AG08395 (cell line): ENCODE results near the gene MAEL.

ENCODE experiments used
- DNase-seq: peaks from one replicate; pipeline ENCODE4 v3.0.0; 2012; ENCODE audit warnings: mixed read lengths, low spot score

Gene MAEL

DNA sequence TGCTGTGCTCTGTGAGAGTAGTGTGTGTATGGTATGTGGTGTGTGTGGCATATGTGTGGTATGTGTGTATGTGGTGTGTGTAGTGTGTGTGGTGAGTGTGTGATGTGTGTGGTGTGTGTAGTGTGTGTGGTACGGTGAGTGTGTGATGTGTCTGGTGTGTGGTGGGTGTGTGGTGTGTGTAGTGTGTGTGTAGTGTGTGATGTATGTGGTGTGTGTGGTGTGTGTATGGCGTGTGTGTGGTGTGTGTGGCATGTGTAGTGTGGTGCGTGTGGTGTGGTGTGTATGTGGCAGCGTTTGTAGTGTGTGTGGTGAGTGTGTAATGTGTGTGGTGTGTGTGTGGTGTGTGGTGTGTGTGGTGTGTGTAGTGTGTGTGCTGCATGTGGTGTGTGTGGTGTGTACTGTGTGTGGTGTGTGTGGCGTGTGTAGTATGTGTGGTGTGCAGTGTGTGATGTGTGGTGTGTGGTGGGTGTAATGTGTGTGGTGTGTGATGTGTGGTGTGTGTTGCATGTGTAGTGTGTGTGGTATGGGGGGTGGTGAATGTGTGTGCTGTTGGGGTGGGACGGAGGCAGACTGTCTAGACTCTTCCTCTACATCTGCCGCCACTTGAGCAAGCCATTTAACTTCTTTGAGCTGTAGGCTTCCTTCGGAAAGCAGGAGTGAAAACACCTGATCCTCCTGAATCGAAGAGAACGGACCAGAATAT lies 67.6 kb downstream of the MAEL start:
- no peak for DNase-seq

DNA sequence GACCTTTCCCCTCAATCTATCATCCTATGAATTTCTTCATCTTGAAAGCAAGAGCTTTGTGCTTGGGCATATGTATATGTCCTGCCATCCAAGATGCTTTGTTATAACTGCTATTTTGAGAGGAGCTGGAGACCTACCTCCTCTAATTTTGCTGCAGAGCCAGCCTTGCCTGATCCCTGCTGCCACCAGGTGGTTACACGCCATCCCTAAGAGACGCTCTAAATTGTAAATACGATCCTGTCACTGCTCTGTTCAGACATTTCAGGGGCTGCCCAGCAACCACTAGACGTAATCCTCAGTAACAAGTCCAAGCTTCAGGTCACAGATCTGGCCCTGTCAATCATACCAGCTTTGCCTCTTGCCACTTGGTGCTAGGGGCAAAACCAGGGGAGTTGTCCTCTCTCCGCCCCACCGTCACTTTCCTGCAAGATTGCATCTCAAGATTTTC lies 68.2 kb downstream of the MAEL start:
- DNase-seq = peak; percentile 16

DNA sequence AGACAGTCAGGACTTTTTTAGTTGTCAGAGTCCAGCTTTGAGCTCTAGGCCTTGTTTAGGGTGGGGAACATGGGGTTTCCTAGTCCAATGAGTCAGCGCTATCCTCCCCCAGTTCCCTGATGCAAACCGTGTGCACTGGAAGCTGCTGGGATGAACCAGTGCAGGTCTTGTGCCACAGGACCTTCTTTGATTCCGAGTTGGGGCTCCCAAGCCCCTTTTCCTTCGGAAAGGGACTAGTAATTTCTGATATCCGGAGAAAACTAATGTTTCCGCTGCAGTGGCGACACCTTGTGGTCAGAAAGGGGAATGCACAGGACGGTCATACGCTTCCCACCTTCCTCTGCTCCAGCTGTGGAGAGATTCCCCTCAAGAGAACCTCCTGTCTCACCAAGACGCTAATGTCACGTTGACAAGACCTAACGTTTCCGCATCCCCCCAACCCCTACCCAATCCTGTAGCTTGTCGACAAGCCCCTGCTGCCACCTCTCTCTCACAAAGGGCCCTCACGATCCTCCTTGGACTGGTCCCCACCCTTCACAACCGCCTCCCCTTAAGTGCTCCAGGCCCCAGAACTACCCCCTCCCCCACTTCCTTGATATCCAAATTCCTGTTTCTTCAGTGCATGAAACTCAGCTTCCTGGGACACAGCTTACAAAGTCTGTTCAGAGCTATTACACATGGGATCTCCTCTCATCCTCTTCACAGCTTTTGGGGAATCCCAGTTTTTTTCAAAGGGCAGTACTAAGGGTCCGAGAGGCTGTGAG lies 70.1 kb downstream of the MAEL start:
- peak; percentile 65 for DNase-seq

DNA sequence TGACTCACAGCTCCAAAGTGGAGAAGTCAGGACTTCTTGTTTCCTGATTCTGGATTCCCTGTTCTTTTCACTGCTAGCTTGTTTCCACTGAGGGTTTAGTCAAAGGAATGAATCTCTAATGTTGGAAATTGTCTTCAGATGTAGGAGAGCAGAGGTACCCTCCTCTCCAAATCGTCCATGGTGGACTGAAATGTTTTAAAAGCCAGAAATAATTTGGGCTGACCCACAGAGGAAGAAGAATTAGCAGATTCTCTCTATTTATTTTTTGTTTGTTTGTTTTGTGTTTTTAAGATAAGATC lies 70.7 kb downstream of the MAEL start:
- no peak for DNase-seq

DNA sequence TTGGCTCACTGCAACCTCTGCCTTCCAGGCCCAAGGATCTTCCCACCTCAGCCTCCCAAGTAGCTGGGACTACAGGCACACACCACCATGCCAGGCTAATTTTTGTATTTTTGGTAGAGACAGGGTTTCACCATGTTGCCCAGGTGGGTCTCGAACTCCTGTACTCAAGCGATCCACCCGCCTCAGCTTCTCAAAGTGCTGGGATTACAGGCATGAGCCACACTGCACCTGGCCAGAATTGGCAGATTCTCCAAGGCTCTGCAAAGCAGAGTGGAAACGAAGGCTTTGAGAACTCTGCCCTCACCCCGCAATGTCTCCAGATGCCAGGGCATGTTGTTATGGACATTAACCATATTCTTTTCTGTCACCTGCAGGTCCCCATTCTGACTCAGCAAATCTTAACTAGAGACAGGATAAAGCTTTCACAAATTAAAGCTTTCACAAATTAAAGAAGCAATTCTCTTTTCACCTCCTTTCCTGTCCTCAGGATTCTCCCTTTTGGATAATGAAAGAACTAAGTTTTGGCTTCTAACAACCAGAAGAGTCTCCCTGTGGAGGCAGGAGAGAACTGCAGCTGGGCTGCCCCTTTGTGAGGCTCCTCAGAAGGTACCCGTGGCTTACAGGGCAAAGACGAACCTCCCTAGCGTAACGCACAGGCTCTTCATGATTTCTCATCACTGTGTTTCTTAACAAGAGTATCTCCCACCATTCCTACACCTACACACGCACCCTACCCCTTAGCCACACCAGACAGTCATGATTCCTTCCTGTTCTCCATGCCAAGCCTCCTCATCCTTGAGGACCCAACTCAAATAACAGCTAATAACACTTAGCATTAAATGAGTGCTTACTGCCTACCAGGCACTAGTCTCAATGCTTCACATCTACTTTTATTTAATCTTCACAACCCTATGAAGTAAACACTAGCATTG lies 71.3 kb downstream of the MAEL start:
- peak; percentile 25 for DNase-seq

DNA sequence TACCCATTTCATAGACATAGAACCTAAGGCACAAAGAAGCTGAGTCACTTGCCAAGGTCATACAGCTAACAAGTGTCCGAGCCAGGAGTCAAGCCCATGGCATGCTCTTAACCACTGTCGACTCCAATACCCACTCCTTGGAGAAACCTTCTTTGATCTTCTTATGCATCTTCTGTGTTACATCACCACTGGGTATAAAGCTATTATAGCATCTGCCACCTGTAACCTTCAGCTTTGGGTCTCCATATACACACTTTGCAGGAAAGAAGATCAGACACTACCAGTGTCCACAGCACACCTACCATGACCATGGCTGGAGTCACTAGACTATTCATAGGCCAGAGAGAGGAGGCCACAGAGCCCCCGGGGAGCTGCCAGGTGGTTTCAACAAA lies 72.0 kb downstream of the MAEL start:
- DNase-seq = no peak

DNA sequence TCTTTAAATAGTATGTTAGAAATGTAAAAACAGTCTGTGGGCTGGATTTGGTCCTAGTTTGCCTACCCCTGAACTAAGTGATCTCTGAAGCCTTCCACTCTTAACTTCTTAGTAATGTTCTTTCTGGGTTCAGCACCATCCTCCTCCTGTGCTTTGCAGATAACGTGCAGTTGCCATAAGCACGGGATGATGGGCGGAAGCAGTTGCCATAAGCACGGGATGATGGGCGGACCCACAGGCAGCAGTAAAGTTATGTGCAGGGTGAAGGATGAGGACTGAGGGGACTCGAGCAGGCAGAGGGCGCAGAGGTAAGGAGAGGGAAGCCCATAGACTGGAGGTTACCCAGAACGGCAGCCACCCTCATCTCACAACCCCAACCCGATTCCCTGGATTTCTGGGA lies 75.5 kb downstream of the MAEL start:
- DNase-seq = no peak

DNA sequence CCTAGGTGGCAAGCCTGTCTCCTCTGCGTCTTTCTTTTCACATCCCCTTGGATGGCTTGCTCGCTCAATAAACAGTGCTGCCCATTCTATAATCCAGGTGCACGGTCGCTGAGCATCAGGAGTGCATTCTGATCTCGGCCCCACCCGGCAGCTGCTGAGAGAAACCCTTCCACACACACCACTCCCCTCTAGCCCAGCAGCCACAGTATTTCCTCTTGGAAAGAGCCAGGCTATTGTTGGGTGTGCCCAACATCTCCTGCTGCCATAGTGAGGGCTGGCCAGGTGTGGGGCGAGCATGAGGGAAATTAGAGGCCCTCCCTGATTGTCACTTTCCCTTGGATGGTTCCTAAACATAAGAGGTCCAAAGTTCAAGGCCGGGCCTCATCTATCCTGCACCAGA lies 76.4 kb downstream of the MAEL start:
- no peak for DNase-seq

DNA sequence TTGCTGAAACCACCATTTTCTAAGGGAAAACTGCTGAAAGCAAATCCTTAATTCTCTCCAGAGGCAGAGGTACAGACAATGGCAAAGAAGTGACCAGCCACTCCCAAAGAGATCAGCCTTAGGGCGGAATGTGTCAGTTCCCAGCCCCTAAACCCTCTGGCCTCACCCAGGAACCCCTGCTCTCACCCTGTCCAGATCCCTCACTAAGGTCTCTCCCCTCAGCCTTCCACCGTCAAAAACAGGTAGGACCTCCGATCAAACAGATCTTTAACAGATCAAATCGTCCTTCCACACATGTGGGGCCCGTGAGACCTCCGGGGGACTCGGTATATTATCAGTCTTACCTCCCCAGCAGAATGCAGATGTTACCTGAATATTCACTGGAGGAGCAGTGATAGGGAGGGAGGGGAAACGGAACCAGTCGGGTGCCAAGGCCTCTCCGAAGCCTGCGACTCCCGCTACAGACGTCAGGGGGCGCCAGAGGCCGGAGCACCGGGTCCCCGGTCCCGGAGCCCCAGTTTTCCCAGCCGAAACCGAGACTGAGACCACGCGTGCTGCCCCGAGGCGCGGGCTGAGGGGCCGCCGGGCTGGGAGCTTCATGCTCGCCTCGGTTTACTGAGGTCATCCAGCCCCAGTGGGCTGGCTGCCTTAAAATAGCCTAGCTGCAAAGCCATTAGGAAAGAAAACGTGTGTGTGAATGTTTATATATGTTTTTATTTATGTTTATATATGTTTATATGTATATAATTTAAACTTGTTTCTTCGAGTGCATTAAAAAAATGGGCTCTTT lies 77.4 kb downstream of the MAEL start:
- DNase-seq = peak; percentile 85

DNA sequence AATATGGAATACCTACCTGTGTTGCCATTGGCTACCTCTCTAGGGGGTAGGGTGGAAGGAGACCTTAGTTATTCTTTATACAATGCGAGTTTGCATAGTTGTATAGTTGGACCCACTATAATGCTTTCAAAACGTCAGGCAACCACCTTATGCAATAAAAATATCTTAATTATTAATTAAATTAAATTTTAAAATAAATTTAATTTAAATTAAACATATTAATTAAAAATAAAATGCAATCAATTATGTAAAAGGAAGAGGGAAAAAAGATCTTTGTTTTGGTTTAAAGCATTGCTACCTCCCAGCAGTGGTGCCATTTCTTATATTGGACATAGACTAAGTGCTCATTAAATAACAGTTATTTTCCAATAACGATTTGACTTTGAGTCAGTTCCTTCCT lies 78.8 kb downstream of the MAEL start:
- no peak for DNase-seq

DNA sequence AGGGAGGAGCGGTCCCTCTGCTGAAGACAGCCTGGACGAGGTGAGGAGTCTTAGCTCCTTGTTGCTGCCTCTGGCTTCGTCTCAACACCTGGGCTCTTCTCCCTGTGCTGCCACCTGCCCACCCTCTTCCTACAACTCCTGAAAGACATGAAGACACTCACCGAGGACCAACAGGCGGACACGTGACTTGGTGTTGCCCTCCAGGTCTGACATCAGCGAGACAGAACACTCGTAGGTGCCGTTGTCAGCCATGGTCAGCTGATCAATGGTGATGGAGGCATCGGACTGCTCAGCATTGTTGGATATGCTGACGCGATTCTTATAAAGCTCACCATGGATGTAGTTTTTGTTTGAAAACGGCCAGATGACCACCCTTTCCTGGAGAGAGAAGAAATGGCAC lies 79.7 kb downstream of the MAEL start:
- no peak for DNase-seq

DNA sequence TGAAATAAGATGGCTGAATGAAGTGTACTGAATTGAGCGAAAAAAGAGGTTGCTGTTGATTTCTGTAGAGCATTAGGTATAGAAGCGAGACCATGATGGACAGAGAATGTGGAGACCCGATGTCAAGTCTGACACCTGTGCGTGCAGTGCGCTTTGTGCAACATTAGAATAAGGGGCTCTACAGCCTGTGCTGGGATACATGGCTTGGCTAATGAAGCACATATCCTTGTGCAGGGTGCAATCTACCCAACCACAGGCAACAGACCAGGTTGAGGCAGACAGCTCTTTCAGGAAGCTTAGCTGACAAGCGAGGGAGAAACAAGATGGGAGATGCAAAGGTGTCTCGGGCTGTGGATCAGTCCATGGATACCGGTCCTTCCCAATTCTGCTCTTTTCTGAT lies 82.2 kb downstream of the MAEL start:
- no peak for DNase-seq
